Measurements from ENCODE around the gene GPR62. TPM values are rescaled to one million over a fixed set of nuclear protein-coding genes. Genes with fewer than 3 reads are reported as not detected.

The GPR62 gene
- total and polyA plus RNA-seq, 9 of the 15 experiments (the other 6 are each of a cell fraction or from before 2014, with no cell fraction given), result not detected

GRCh38 chr3:51967384-51968169, 12.4 kb downstream of the GPR62 start, which contains the start of gene PCBP4 (continued):
- TF ChIP-seq PKNOX1 (IDR thresholded peaks at IDR 0.05), result no peak
- no peak for TF ChIP-seq ZBTB1 (CRISPR knock-in tag; IDR thresholded peaks at IDR 0.05; ENCODE audit: borderline replicate concordance, low read depth)
- no peak for TF ChIP-seq IFI16 (CRISPR knock-in tag; IDR thresholded peaks at IDR 0.05)
- peak; percentile 61 for TF ChIP-seq RBFOX2 (IDR thresholded peaks at IDR 0.05; ENCODE audit: low read depth, low read length)
- peak; percentile 62; the same call in 1 of the 2 replicates for TF ChIP-seq PHF8 (IDR thresholded peaks at IDR 0.05; ENCODE audit: borderline replicate concordance, low read length)
- no peak for TF ChIP-seq ZNF133 (CRISPR knock-in tag; IDR thresholded peaks at IDR 0.05)
- peak; percentile 44; the same call in 1 of the 2 replicates for TF ChIP-seq SUPT5H (IDR thresholded peaks at IDR 0.05)
- no peak for TF ChIP-seq GABPA (tag; conservative IDR thresholded peaks at IDR 0.05; ENCODE audit: low read depth)
- no peak for TF ChIP-seq ZNF280A (IDR thresholded peaks at IDR 0.05; ENCODE audit: low read depth, partially characterized antibody)
- TF ChIP-seq ELF1 (tag; IDR thresholded peaks at IDR 0.05), result peak; percentile 41; the same call in 1 of the 2 replicates
- no peak for TF ChIP-seq IRF1 (CRISPR knock-in tag; IDR thresholded peaks at IDR 0.05; ENCODE audit: borderline replicate concordance)
- no peak for TF ChIP-seq SP1 (CRISPR knock-in tag; IDR thresholded peaks at IDR 0.05)
- TF ChIP-seq EWSR1 (IDR thresholded peaks at IDR 0.05; ENCODE audit: borderline replicate concordance, low read depth, partially characterized antibody), result no peak
- no peak for TF ChIP-seq NR2C2 (CRISPR knock-in tag; IDR thresholded peaks at IDR 0.05)
- TF ChIP-seq NR2C2 (tag; IDR thresholded peaks at IDR 0.05), result peak; percentile 34; the same call in 1 of the 2 replicates

Data from K562 (cell line).